GM12878 (cell line): Measurements from ENCODE around the gene TNFSF15. TPM values are rescaled to one million over a fixed set of nuclear protein-coding genes. Genes with fewer than 3 reads are reported as not detected.

Experiments used
- ATAC-seq: fragments of 200-7000 bp; cut with Tn5 transposase; 3 replicates; pipeline ENCODE4 v1.9.1; 2020; ENCODE audit warnings: mild to moderate bottlenecking, moderate library complexity
- BruUV-seq: library from RNA; stranded (reverse); fragments of 400-500 nt; replicated peaks from 2 replicates; lab custom pipeline; 2021; lab: Mats Ljungman, UMichigan
- CTCF ChIA-PET: fragments of 300-600 bp; sonication (Branson Sonifier 250); formaldehyde crosslinking; extraction: SDS; loops from one replicate; lab custom pipeline; 2021; ENCODE audit warnings: inconsistent platforms; lab: Yijun Ruan, JAX
- POLR2A ChIA-PET: fragments of 350-600 bp; formaldehyde crosslinking; extraction: SDS; loops from one replicate; lab custom pipeline; 2021; ENCODE audit warnings: inconsistent platforms; lab: Charles Lee
- RAD21 ChIA-PET: fragments of 300-600 bp; sonication (Branson Sonifier 250); formaldehyde crosslinking; loops from one replicate; lab custom pipeline; 2023; ENCODE audit warnings: antibody characterized with exemption; ENCODE audit not compliant: unreplicated experiment; lab: Charles Lee
- SMC1A ChIA-PET: fragments of 300-600 bp; sonication (Branson Sonifier 250); formaldehyde crosslinking; loops from one replicate; lab custom pipeline; 2023; ENCODE audit not compliant: unreplicated experiment, uncharacterized antibody; lab: Charles Lee
- DNase-seq: peaks from one replicate; pipeline ENCODE4 v3.0.0-alpha.2; 2011; ENCODE audit warnings: low read depth, low spot score
- FAIRE-seq: peaks from 3 replicates; lab custom pipeline; 2011; peaks lifted over from hg19 to GRCh38; lab: Jason Lieb, UNC
- H2AFZ ChIP-seq: 2 replicates; pipeline ENCODE4 v1.6.0; 2011; ENCODE audit warnings: low read depth, low read length, control low read depth; ENCODE audit not compliant: control insufficient read depth
- H3K27ac ChIP-seq: 2 replicates; pipeline ENCODE4 v1.5.1; 2011; ENCODE audit warnings: control low read depth; ENCODE audit not compliant: control insufficient read depth, insufficient read depth
- H3K27me3 ChIP-seq, 2 experiments: replicated peaks in 1 of 2; 2 replicates each; pipeline versions ENCODE4 v1.6.0 to v1.6.1; 2011; ENCODE audit warnings: low read length in 1 of 2; ENCODE audit not compliant: control insufficient read depth in 2 of 2, insufficient read depth in 2 of 2
- H3K36me3 ChIP-seq, 2 experiments: 2 replicates each; pipeline ENCODE4 v1.5.1; 2011; ENCODE audit warnings: low read length in 1 of 2; ENCODE audit not compliant: control insufficient read depth in 2 of 2, insufficient read depth in 2 of 2
- H3K4me1 ChIP-seq: 2 replicates; pipeline ENCODE4 v1.6.1; 2011; ENCODE audit warnings: mild to moderate bottlenecking, low read length, moderate library complexity, mixed read lengths; ENCODE audit not compliant: control insufficient read depth, insufficient read depth
- H3K4me2 ChIP-seq: 2 replicates; pipeline ENCODE4 v1.6.0; 2011; ENCODE audit warnings: control low read depth; ENCODE audit not compliant: control insufficient read depth, insufficient read depth
- H3K4me3 ChIP-seq: fragments of 200-600 bp; sonication (generic); 2 replicates; pipeline ENCODE4 v1.5.1; 2016
- H3K79me2 ChIP-seq: 2 replicates; pipeline ENCODE4 v1.6.0; 2011; ENCODE audit warnings: low read length; ENCODE audit not compliant: control insufficient read depth, insufficient read depth
- H3K9ac ChIP-seq: 2 replicates; pipeline ENCODE4 v1.8.0; 2011; ENCODE audit warnings: low read length, control low read depth, mixed read lengths; ENCODE audit not compliant: control insufficient read depth, insufficient read depth
- H3K9me3 ChIP-seq: replicated peaks from 3 replicates; pipeline ENCODE4 v1.5.1; 2011; ENCODE audit warnings: mild to moderate bottlenecking, low read length; ENCODE audit not compliant: control insufficient read depth, insufficient read depth
- H4K20me1 ChIP-seq: 2 replicates; pipeline ENCODE4 v1.6.0; 2011; ENCODE audit not compliant: control insufficient read depth, insufficient read depth
- HDAC6 ChIP-seq: fragments of 200-600 bp; sonication (generic); IDR thresholded peaks from one replicate; pipeline ENCODE4 v1.8.0; 2017; ENCODE audit warnings: antibody characterized with exemption; ENCODE audit not compliant: unreplicated experiment
- JUND ChIP-seq: IDR thresholded peaks from 2 replicates; pipeline ENCODE4 v1.6.1; 2012; ENCODE audit warnings: low read depth, mild to moderate bottlenecking, low read length, improper control_type of control experiment, moderate library complexity
- MTA3 ChIP-seq: IDR thresholded peaks from 2 replicates; pipeline ENCODE4 v1.6.1; 2012; ENCODE audit warnings: low read length, inconsistent platforms, borderline replicate concordance
- MYC ChIP-seq: IDR thresholded peaks from 2 replicates; pipeline ENCODE4 v1.6.1; 2011; ENCODE audit warnings: mild to moderate bottlenecking, low read length, moderate library complexity, inconsistent platforms; ENCODE audit not compliant: insufficient read depth, insufficient replicate concordance, insufficient read length, severe bottlenecking
- SPI1 ChIP-seq: IDR thresholded peaks from 2 replicates; pipeline ENCODE4 v1.6.1; 2011; ENCODE audit warnings: low read depth, mild to moderate bottlenecking, low read length, moderate library complexity, borderline replicate concordance; ENCODE audit not compliant: insufficient read depth
- SREBF2 ChIP-seq: IDR thresholded peaks from 2 replicates; pipeline ENCODE4 v1.6.1; 2012; ENCODE audit warnings: mild to moderate bottlenecking, low read length
- SUZ12 ChIP-seq: fragments of 200-600 bp; sonication (generic); IDR thresholded peaks from one replicate; pipeline ENCODE4 v1.6.1; 2018; ENCODE audit warnings: antibody characterized with exemption, mild to moderate bottlenecking; ENCODE audit not compliant: unreplicated experiment
- TCF7 ChIP-seq: IDR thresholded peaks from 2 replicates; pipeline ENCODE4 v1.6.1; 2014; ENCODE audit warnings: antibody characterized with exemption, borderline replicate concordance
- ZNF274 ChIP-seq: IDR thresholded peaks from one replicate; pipeline ENCODE4 v1.8.0; 2011; ENCODE audit not compliant: insufficient read length, insufficient read depth
- in situ Hi-C: fragments of 300-500 bp; cut with MboI; formaldehyde crosslinking; loops from 9 replicates; pipeline ENCODE4 v1.14.3; 2018; ENCODE audit warnings: mixed read lengths
- intact Hi-C: fragments of 100-400 bp; cut with micrococcal nuclease; formaldehyde crosslinking; loops from one replicate; pipeline ENCODE4 v1.14.2; 2022; ENCODE audit not compliant: unreplicated experiment
- polyA plus RNA-seq, 11 experiments: library from polyadenylated mRNA; depleted of rRNA in 4 of 11; unstranded in 6 of 11; stranded (reverse) in 5 of 11; fragments of >200 nt; fragmentation: Nextera tagmentation in 4 of 11; fragmentation: Illumina TruSeq in 1 of 11; extraction: Ambion mirVana in 4 of 11; extraction: Trizol in 1 of 11; gene quantifications; 1 replicate in 1 of 11; 2 replicates in 10 of 11; pipeline versions ENCODE4 v1.2.1 to v1.2.3, GENCODE V29; 2011 to 2016; ENCODE audit warnings: inconsistent platforms in 2 of 11, missing spikeins in 2 of 11, low read depth in 1 of 11
- total RNA-seq, 4 experiments: library from RNA; depleted of rRNA in 3 of 4; stranded (reverse); fragments of >200 nt in 3 of 4; fragmentation: Illumina TruSeq in 1 of 4; extraction: Trizol in 1 of 4; gene quantifications; 2 replicates each; pipeline versions ENCODE4 v1.2.1 to v1.2.3, GENCODE V29; 2013 to 2021
- TF ChIP-seq, protein P1 (sequence below): IDR thresholded peaks from 2 replicates; pipeline ENCODE4 v1.6.1; 2012; ENCODE audit warnings: low read depth, low read length, improper control_type of control experiment
- TF ChIP-seq, protein P2 (sequence below): fragments of 450-650 bp; IDR thresholded peaks from 2 replicates; pipeline ENCODE4 v1.6.1; 2017; ENCODE audit warnings: mild to moderate bottlenecking
- TF ChIP-seq, protein P3 (sequence below): fragments of 450-650 bp; formaldehyde crosslinking; IDR thresholded peaks from 2 replicates; pipeline ENCODE4 v1.4.0; 2020; ENCODE audit warnings: mild to moderate bottlenecking, moderate library complexity

TNFSF15 gene
- total and polyA plus RNA-seq, 10 of the 15 experiments (the other 5 are each of a cell fraction or from before 2014, with no cell fraction given): 0.03 TPM; not detected in 9

DNA sequence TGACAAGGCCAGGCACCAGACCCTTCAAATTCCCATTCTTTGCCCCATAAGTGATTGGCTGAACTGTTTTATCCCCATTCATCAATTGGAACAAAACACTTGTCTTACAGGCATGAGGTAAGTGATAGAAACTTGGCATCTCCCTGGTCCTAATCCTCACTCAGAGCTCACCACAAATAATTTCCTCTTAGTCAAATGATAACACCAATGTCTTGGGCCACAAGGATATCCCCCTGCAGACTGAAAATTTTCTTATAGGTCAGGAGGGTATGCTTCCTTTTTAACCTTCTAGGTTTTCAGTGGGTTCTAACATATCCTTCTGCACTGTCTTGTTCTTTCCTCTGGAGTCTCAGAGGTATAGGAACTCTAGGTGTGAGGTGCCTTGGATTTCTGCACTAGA, 14.5 kb downstream of the TNFSF15 start:
- Histone ChIP-seq H3K27ac (no peak overlapping the region), H4K20me1 (no peaks in the 10 kb centered on the region), H3K36me3 (no peaks in the 10 kb centered on the region), H3K9me3 (no peaks in the 10 kb centered on the region), H3K4me3 (no peak overlapping the region), H3K4me2 (no peak overlapping the region), H2AFZ (no peak overlapping the region), H3K79me2 (no peaks in the 10 kb centered on the region), H3K27me3 (peaks cover 1 to 2% of the 10 kb centered on the region in 2 experiments; a peak in 3 of 4 replicates), H3K9ac (no peak overlapping the region), H3K4me1 (no peaks in the 10 kb centered on the region)
- intact Hi-C loops (no loop called here), in situ Hi-C loops (no loop called here)
- CTCF ChIA-PET: no interaction called here
- TF ChIP-seq MTA3 (no peak), JUND (no peak), ZNF274 (no peak), HDAC6 (no peak), SPI1 (no peak), TCF7 (no peak), SUZ12 (no peak), SREBF2 (no peak), MYC (no peak)
- TF ChIP-seq, protein P1, sequence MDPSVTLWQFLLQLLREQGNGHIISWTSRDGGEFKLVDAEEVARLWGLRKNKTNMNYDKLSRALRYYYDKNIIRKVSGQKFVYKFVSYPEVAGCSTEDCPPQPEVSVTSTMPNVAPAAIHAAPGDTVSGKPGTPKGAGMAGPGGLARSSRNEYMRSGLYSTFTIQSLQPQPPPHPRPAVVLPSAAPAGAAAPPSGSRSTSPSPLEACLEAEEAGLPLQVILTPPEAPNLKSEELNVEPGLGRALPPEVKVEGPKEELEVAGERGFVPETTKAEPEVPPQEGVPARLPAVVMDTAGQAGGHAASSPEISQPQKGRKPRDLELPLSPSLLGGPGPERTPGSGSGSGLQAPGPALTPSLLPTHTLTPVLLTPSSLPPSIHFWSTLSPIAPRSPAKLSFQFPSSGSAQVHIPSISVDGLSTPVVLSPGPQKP: no peak
- TF ChIP-seq, protein P2, sequence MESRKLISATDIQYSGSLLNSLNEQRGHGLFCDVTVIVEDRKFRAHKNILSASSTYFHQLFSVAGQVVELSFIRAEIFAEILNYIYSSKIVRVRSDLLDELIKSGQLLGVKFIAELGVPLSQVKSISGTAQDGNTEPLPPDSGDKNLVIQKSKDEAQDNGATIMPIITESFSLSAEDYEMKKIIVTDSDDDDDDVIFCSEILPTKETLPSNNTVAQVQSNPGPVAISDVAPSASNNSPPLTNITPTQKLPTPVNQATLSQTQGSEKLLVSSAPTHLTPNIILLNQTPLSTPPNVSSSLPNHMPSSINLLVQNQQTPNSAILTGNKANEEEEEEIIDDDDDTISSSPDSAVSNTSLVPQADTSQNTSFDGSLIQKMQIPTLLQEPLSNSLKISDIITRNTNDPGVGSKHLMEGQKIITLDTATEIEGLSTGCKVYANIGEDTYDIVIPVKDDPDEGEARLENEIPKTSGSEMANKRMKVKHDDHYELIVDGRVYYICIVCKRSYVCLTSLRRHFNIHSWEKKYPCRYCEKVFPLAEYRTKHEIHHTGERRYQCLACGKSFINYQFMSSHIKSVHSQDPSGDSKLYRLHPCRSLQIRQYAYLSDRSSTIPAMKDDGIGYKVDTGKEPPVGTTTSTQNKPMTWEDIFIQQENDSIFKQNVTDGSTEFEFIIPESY: no peak
- TF ChIP-seq, protein P3, sequence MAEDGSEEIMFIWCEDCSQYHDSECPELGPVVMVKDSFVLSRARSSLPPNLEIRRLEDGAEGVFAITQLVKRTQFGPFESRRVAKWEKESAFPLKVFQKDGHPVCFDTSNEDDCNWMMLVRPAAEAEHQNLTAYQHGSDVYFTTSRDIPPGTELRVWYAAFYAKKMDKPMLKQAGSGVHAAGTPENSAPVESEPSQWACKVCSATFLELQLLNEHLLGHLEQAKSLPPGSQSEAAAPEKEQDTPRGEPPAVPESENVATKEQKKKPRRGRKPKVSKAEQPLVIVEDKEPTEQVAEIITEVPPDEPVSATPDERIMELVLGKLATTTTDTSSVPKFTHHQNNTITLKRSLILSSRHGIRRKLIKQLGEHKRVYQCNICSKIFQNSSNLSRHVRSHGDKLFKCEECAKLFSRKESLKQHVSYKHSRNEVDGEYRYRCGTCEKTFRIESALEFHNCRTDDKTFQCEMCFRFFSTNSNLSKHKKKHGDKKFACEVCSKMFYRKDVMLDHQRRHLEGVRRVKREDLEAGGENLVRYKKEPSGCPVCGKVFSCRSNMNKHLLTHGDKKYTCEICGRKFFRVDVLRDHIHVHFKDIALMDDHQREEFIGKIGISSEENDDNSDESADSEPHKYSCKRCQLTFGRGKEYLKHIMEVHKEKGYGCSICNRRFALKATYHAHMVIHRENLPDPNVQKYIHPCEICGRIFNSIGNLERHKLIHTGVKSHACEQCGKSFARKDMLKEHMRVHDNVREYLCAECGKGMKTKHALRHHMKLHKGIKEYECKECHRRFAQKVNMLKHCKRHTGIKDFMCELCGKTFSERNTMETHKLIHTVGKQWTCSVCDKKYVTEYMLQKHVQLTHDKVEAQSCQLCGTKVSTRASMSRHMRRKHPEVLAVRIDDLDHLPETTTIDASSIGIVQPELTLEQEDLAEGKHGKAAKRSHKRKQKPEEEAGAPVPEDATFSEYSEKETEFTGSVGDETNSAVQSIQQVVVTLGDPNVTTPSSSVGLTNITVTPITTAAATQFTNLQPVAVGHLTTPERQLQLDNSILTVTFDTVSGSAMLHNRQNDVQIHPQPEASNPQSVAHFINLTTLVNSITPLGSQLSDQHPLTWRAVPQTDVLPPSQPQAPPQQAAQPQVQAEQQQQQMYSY (CRISPR knock-in tag): no peak
- DNase-seq (no peak), FAIRE-seq (no peak), ATAC-seq (no peak)
- POLR2A ChIA-PET: no interaction called here
- SMC1A ChIA-PET: no interaction called here
- RAD21 ChIA-PET: no interaction called here
- BruUV-seq: no TSS peak
